DMS153 (cell line): ENCODE measurements around the gene TSPAN16.
"Not testable (repeated sequence)": the region's sequence is repeated elsewhere in the genome, so short reads cannot be mapped to it uniquely, and the experiment has no call there.

Experiments
- DNase-seq: peaks from one replicate; lab custom pipeline; 2025; lab: John Stamatoyannopoulos, UW

Gene TSPAN16

DNA sequence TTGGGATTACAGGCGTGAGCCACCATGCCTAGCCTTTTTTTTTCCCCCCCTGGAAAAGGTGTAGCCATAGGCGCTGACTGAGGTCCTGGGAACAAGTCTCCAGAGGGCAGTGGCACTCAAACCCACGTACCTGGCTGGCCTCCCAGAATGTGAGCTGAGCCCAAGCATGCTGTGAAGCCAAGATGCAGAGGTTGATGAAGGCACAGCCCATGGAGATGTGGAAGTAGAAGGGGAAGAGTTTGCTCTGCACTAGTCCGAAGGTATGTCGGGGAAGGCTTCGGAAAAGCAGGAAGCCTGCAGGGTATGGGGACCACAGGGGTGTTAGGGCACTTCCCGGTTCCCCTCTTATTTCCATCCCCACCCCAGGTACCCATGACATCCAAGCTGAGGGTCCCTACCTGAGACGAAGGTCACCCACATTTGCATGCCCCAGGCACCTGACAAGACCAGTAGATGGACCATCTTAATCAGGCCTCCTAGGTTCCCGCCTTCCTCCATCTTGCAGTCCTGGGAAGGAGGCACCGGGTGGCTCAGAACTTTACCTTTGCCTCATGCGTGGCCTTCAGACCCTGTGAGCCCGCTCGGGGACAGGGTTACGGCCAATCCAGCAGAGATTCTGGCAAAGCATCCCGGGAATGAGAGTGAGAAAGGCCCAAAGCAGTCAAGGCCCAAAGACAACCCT is 49.3 kb downstream of the TSPAN16 start:
- no peak for DNase-seq

DNA sequence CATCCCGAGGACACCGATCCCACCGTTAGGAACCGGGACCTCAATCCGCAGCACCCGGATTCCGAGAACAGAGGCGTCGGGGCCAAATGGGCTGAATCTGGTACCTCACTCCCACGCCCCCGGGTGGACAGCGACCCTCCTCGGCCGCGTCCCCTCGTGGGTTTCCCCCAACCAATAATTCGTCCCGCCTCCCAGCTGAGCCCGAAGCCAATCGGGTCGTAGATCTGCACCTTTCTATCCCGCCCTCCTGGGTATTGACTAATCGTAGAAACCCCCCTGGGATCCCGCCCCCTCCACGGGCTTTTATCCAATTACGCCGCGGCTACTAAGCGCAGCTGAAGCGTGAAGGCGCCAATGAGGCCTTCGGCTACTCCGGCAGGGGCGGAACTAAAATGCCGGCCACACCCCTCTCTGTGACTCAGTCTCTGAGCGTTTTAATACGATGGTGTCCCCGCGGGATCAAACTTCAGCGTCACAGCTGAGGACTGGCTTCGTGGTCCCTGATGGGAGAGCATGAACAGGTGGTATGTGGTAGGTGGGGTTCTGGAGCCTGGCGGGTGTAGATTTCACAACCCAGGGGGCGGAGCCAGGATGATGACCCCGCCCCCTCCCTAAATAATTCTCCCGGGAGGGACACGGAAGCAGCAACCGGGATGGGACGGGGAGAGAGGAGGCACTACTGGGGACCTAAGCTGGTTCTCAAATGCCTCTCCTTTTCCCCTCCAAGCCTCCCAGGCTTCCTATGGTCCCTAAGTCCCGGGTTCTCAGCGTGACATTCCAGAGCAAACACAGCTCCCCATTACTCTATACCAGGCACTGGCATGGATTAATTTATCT is 50.4 kb downstream of the TSPAN16 start, which contains the start of the genes CCDC159 and TMEM205:
TSS of gene CCDC159 (plus strand) at position 416 of the 837 bp plus-strand sequence. CDS start at position 504, 88 bp downstream.
TSS of gene TMEM205 (minus strand) at position 165 of the 837 bp plus-strand sequence. CDS start 649 bp downstream, outside the sequence.
- peak; percentile 98 for DNase-seq

DNA sequence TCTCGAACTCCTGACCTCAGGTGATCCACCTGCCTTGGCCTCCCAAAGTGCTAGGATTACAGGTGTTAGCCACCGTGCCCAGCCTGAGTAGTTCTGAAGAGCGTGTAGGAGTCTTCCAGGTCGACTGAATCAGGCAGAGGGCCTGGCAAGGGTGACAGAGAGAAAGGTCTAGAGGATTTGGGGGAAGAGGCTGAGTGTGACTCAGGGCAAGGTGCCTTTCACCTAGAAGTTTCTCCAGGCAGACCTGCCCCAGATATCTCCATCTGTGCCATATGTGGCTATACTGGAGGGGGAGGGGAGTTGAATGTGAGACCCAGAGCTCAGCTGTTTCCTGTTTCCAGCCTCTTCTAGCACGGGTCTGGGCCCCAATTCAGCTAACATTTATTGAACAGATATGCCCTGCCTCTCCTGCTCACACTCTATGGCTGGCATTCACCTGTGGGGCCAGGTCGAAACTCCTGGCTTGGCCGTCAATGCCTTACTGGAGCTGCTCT is 51.6 kb downstream of the TSPAN16 start:
- no peak for DNase-seq

DNA sequence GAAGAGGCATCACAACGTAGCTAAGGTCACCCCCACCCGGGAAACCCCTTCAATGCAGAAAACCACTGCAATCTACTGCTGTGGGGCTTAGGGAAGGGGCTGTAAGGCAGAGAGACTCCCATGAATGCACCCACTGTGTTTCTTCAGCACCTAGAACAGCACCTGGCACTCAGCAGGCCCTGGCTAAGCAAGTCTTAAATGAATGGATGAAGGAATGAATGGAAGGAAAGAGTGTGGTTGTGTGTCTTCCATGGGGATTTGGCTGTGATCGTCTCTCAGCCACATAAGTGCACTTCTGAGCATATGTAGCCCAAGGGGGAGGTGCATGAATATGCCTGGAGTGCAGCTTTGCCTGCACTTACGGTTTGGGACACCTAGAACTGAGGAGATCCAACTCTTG is 53.2 kb downstream of the TSPAN16 start:
- no peak for DNase-seq

DNA sequence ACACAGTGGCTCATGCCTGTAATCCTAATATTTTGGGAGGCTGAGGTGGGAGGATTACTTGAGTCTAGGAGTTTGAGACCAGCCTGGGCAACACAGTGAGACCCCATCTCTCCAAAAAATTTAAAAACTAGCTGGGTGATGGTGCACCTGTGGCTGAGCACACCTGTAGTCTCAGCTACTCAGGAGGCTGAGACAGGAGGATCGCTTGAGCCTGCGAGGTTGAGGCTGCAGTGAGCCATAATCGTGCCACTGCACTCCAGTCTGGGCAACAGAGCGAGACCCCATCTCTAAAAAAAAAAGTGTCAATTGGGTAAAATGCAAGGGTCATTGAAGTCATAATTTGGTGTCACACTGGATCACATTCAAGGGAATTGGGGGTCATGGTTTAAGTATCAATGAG is 58.1 kb downstream of the TSPAN16 start:
- not testable (repeated sequence) for DNase-seq

DNA sequence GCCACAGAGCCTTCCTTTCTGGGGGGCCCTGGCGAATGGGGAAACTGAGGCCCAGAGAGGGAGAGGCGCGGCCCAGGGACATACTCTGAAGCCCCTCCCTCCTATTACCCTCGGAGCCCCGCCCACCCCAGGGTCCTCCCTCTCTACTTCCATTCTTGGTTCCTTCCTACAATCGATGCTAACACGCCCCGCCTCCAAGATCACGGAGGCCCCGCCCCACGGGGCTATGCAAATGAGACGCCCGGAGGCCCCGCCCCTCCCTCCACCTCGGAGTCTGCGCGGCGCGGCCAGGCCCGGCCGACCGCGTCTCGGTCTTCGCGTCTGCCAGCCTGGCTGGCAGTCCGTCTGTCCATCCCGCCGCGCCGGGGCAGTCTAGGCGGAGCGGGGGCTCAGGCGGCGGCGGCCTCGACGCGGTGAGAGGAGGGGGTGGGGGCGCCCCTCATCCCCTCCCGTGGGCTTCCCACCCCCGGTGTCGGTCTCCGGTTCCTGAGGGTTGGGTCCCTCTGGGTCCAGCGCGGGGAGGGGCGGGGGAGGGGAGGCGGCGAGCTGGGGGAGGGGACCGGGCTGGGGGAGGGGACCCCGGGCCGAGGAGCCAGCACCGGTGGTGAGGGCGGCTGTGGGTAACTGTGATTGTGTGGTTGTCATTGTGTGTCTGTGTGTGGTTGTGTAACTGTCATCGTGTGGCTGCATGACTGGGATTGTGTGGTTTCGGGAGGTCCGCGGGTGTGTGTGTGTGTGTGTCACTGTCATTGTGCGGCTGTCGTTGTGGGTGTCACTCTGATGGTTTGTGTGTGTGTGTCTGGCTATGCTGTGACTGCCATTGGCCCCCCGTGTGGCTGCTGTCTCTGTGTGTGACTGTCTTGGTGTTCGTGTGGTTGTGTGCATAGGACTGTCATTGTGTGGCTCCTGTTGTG is 59.5 kb downstream of the TSPAN16 start, which contains the start of gene PLPPR2:
TSS of gene PLPPR2 (plus strand) at position 273 of the 914 bp plus-strand sequence. CDS start 2,242 bp downstream, outside the sequence.
- DNase-seq: peak; percentile 77

DNA sequence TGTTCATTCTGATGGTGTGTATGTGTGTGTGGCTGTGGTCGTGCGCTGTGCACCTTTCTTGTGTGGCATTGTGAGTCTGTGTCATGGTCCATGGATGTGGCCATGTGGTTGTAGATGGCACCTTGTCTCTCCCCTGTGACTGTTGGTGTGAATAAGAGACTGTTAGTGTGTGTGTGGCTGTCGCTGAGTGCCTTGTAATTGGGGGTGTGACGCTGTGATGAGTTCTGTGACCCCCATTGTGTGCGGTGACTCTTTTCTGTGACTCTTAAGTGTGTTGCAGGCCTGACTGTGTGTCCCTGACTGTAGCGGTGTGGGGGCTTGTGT is 60.1 kb downstream of the TSPAN16 start:
- no peak for DNase-seq

DNA sequence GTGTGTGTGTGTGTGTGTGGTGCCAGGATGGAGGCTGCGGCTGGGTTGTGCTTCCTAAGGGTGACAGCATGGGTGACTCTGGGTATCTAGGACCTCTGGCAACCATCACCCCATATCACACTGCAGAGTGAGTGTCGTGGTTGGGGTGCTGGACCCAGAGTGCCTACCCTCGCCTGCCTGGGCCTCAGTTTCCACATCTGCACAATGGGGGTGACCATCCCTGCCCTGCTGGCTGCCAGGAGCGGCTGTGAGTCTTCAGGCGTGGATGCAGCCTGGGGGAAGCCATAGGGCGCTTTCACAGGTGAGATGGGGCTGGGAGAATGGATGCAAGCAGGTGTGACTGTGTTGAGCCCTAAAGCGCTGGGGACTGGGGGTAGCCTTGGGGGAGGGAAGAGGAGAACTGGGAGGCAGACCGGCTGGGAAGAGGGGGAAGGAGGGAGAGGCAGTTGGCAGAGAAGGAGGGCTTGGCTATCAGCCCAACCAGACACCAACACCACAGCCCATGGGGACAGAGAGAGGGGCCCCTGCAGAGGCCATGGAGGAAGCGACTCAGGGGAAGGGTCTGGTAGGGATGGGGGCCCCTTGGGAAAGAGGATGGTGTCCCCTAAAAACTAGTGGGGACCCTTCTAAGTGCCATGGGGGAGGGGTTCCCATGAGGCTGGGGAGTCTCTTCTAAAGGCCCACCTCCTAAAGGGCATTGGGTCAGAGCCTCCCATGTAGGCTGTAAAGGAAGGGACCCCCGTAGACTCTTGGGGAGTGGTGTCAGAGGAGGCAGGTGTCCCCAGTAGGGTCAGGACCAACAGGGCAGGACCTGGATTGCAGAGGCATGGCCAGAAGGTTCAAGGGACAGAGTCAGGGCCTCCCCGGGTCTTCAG is 61.0 kb downstream of the TSPAN16 start:
- no peak for DNase-seq

DNA sequence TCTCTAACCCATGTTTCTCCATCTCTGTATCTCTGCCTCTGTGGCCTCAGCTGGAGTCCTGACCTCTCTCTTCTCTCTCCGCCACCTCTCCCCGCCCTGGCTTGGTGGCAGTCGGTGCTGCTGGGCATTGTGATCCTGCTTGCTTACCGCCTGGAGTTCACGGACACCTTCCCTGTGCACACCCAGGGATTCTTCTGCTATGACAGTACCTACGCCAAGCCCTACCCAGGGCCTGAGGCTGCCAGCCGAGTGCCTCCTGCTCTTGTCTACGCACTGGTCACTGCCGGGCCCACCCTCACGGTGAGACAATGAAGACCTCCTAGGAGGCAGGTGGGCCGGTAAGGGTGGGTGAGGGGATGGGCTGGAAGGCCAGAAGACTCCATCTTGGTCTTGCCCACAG is 63.5 kb downstream of the TSPAN16 start:
- no peak for DNase-seq

DNA sequence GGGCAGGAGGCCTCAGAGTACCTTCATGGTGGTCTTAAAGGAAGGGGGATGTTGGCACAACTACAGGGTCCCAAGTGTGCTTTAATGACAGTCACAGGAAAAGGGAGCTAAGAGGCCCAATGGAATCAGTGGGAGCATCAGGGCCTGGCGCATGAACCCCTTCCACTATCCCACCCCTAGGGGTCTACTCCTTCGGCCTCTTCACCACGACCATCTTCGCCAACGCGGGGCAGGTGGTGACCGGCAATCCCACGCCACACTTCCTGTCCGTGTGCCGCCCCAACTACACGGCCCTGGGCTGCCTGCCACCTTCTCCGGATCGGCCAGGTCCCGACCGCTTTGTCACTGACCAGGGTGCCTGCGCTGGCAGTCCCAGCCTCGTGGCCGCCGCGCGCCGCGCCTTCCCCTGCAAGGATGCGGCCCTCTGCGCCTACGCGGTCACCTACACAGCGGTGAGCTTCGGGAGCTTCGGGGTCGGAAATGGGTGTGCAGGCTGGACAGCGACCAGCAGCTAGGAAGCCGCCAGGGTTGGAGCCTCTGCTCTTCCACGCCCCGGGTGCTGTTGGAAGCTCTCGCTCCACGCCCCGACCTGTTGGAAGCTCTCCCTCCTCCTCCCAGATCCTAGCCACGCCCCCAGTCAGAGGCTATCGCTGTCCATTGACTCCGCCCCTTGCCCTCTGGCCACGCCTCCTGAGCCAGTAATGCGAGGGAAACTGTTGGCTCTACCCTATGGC is 65.2 kb downstream of the TSPAN16 start:
- DNase-seq: no peak

DNA sequence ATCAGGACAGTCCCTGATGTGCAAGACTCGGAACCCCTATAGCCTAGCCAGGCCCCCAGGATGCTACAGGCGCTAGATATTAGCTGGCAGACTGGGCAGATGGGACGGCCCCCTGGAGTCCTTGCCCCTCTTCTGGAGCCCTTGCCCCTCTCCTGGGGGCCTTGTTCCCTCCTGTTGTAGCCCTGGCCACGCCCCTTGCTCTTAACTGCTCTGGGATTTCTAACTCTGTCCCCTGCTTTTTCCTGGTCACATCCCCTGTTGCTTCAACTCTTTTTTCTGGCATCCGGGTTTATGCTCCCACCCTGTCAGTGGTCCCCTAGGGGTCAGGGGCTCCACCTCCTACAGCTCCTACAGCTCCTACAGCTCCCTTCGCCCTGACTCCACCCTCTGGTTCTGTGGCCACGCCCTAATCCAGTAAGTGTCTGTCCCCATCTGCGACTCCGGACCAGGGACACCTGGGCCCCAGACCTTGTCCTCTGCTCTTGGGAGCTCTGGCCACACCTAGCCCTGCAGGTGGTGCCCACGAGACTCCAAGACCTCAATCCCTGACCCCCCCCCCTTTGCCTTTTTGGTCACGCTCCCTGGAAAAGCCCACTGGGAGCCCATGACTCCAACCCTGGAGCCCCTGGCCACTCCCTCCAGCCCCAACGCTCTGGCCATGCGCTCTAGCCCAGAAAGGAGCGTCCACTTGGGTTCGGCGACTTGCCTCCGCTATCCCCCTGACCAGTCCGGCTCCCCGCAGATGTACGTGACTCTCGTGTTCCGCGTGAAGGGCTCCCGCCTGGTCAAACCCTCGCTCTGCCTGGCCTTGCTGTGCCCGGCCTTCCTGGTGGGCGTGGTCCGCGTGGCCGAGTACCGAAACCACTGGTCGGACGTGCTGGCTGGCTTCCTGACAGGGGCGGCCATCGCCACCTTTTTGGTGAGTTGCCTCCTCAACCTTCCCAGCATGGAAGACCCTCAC is 66.1 kb downstream of the TSPAN16 start:
- no peak for DNase-seq

DNA sequence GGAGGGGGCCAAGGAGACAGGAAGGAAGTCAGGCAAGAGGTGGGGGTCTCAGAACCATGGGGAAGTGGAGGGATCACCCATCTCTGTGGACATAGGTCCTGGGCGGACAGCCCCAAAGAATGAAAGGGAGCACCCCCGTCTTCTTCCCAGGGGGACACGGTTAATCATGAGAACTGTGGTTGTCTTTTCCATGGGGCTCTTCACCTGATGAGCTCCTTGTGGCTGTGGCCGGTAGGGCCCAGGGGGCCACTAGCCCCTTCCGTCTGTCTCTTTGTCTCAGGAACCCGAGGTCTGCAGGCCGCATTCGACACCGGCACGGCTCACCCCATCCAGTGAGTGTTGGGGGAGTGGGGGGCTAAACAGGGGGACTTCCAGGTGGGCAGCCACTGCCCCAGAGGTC is 67.9 kb downstream of the TSPAN16 start:
- DNase-seq: no peak

DNA sequence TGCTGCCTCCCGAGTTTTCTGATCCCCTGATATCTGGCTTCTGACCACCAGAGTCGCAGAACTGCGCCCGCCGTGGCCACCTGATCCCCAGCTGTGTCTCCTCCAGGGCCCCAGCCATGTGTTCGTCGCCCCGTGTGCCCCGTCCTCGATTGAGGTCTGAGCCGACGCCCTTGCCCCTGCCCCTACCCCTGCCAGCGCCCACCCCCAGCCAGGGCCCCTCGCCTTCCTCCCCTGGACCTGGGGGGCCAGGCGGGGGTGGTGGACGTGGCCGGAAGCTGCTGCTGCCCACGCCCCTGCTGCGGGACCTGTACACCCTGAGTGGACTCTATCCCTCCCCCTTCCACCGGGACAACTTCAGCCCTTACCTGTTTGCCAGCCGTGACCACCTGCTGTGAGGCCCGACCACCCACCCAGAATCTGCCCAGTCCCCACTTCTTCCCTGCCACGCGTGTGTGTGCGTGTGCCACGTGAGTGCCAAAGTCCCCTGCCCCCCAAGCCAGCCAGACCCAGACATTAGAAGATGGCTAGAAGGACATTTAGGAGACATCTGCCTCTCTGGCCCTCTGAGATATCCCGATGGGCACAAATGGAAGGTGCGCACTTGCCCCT is 68.4 kb downstream of the TSPAN16 start:
- no peak for DNase-seq

DNA sequence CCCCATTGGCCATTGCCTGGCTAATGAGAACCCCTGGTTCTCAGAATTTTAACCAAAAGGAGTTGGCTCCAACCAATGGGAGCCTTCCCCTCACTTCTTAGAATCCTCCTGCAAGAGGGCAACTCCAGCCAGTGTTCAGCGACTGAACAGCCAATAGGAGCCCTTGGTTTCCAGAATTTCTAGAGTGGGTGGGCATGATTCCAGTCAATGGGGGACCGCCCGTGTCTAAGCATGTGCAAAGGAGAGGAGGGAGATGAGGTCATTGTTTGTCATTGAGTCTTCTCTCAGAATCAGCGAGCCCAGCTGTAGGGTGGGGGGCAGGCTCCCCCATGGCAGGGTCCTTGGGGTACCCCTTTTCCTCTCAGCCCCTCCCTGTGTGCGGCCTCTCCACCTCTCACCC is 69.0 kb downstream of the TSPAN16 start:
- no peak for DNase-seq
